HepG2 (cell line): ENCODE data around the gene DDX17. TPM values are rescaled to one million over a fixed set of nuclear protein-coding genes. Genes with fewer than 3 reads are reported as not detected.

ENCODE experiments used
- ATAC-seq: fragments of 200-7000 bp; cut with Tn5 transposase; 3 replicates; pipeline ENCODE4 v1.9.1; 2020; ENCODE audit warnings: mild to moderate bottlenecking, moderate library complexity
- BruUV-seq: library from RNA; stranded (reverse); fragments of 400-500 nt; replicated peaks from 2 replicates; lab custom pipeline; 2021; lab: Mats Ljungman, UMichigan
- CTCF ChIA-PET: fragments of 300-600 bp; formaldehyde crosslinking; extraction: SDS; loops from one replicate; lab custom pipeline; 2021; ENCODE audit warnings: low total read pairs, inconsistent platforms, low intra/inter-chr PET ratio; lab: Yijun Ruan, JAX
- POLR2A ChIA-PET: fragments of 350-600 bp; sonication (Branson Sonifier 250); formaldehyde crosslinking; loops from one replicate; lab custom pipeline; 2020; ENCODE audit warnings: antibody characterized with exemption, inconsistent platforms; lab: Yijun Ruan, JAX
- DNase-seq: peaks from one replicate; pipeline ENCODE4 v3.0.0-alpha.2; 2015; ENCODE audit warnings: low spot score
- FAIRE-seq: peaks from 3 replicates; lab custom pipeline; 2011; peaks lifted over from hg19 to GRCh38; lab: Jason Lieb, UNC
- H2AFZ ChIP-seq: one replicate; pipeline ENCODE4 v1.6.1; 2011; ENCODE audit warnings: low read length, inconsistent platforms
- H3K27ac ChIP-seq: fragments of 300-600 bp; 3 replicates; pipeline ENCODE4 v1.8.0; 2011; ENCODE audit warnings: mixed run types, mild to moderate bottlenecking, mixed read lengths, low read length, inconsistent platforms; ENCODE audit not compliant: insufficient read depth; ENCODE audit errors: extremely low read length
- H3K27me3 ChIP-seq, 2 experiments: fragments of 200-600 bp in 1 of 2; 2 replicates in 1 of 2; 3 replicates in 1 of 2; pipeline versions ENCODE4 v1.6.0 to v1.8.0; 2011; ENCODE audit warnings: low read length in 2 of 2, mild to moderate bottlenecking in 2 of 2, moderate library complexity in 2 of 2, inconsistent platforms in 1 of 2; ENCODE audit not compliant: insufficient read depth in 2 of 2, control insufficient read depth in 1 of 2
- H3K36me3 ChIP-seq, 2 experiments: fragments of 200-600 bp in 1 of 2; replicated peaks in 1 of 2; 2 replicates in 1 of 2; 3 replicates in 1 of 2; pipeline versions ENCODE4 v1.5.1 to v1.8.0; 2011; ENCODE audit warnings: low read length in 2 of 2, inconsistent platforms in 1 of 2; ENCODE audit not compliant: insufficient read depth in 2 of 2, control insufficient read depth in 1 of 2
- H3K4me1 ChIP-seq: 2 replicates; pipeline ENCODE4 v1.5.1; 2012; ENCODE audit warnings: low read length, inconsistent platforms; ENCODE audit not compliant: insufficient read depth
- H3K4me2 ChIP-seq: 2 replicates; pipeline ENCODE4 v1.6.0; 2011; ENCODE audit warnings: low read depth, low read length, inconsistent platforms
- H3K4me3 ChIP-seq, 3 experiments: fragments of 200-600 bp in 1 of 3; sonication (generic), shearing (Covaris generic) in 1 of 3; replicated peaks in 1 of 3; 2 replicates each; pipeline ENCODE4 v1.5.1; 2011 to 2016; ENCODE audit warnings: low read length in 3 of 3, inconsistent platforms in 2 of 3, low read depth in 2 of 3, mild to moderate bottlenecking in 2 of 3, control low read depth in 1 of 3, mixed read lengths in 1 of 3; ENCODE audit not compliant: insufficient read depth in 1 of 3
- H3K79me2 ChIP-seq: one replicate; pipeline ENCODE4 v1.6.1; 2011; ENCODE audit warnings: low read length, inconsistent platforms; ENCODE audit not compliant: insufficient read depth
- H3K9ac ChIP-seq: 2 replicates; pipeline ENCODE4 v1.6.0; 2011; ENCODE audit warnings: mild to moderate bottlenecking, low read depth, low read length, inconsistent platforms; ENCODE audit not compliant: insufficient read depth
- H3K9me3 ChIP-seq: 2 replicates; pipeline ENCODE4 v1.5.1; 2012; ENCODE audit warnings: mild to moderate bottlenecking, low read length
- H4K20me1 ChIP-seq: 2 replicates; pipeline ENCODE4 v1.6.0; 2011; ENCODE audit warnings: inconsistent platforms, mild to moderate bottlenecking, low read length, moderate library complexity; ENCODE audit not compliant: insufficient read depth
- AGO2 ChIP-seq: fragments of 200-400 bp; formaldehyde crosslinking; optimal IDR thresholded peaks from 2 replicates; pipeline ENCODE3; 2017; ENCODE audit warnings: mild to moderate bottlenecking, low read depth, low read length, moderate library complexity
- DNMT3B ChIP-seq: conservative IDR thresholded peaks from 2 replicates; pipeline ENCODE4 v1.6.1; 2016; ENCODE audit warnings: missing biosample characterization, control low read depth
- RBM22 ChIP-seq: fragments of 200-400 bp; formaldehyde crosslinking; optimal IDR thresholded peaks from 2 replicates; pipeline ENCODE3; 2017; ENCODE audit warnings: mild to moderate bottlenecking, low read length, moderate library complexity
- ZNF772 ChIP-seq: sonication (generic); formaldehyde crosslinking; IDR thresholded peaks from 2 replicates; pipeline ENCODE4 v1.5.0; 2020; ENCODE audit warnings: mild to moderate bottlenecking, missing genetic modification reagents
- WGBS: methylation state at CpG from one replicate; pipeline ENCODE4 v1.1.6; 2017; ENCODE audit warnings: low lambda C conversion rate; 5-methylcytosine and 5-hydroxymethylcytosine counted together
- in situ Hi-C: cut with HindIII; loops from 2 replicates; pipeline ENCODE4 v1.10.0; 2017; ENCODE audit warnings: low pct_unique_long_range_greater_than_20kb; ENCODE audit not compliant: extremely low pct_ligation_motif_present
- intact Hi-C: fragments of 100-400 bp; cut with micrococcal nuclease; formaldehyde crosslinking; loops from one replicate; pipeline ENCODE4 v1.10.0; 2022; ENCODE audit not compliant: unreplicated experiment
- polyA plus RNA-seq, 8 experiments: library from polyadenylated mRNA; depleted of rRNA in 3 of 8; stranded (reverse) in 7 of 8; unstranded in 1 of 8; fragments of >200 nt; fragmentation: Illumina TruSeq in 4 of 8; extraction: Trizol in 4 of 8; gene quantifications; 2 replicates each; pipeline versions ENCODE4 v1.2.1 to v1.2.3, GENCODE V29; 2011 to 2016; ENCODE audit warnings: low read depth in 4 of 8, missing spikeins in 1 of 8, mixed read lengths in 1 of 8; ENCODE audit not compliant: insufficient read depth in 1 of 8
- total RNA-seq, 5 experiments: library from RNA; depleted of rRNA; stranded (reverse); fragments of >200 nt; fragmentation: Illumina TruSeq; extraction: Trizol; gene quantifications; 2 replicates each; pipeline ENCODE4 v1.2.3, GENCODE V29; 2016; ENCODE audit warnings: low read depth in 1 of 5
- TF ChIP-seq, protein P1 (sequence below): sonication (generic); formaldehyde crosslinking; IDR thresholded peaks from 2 replicates; pipeline ENCODE4 v1.5.1; 2020; ENCODE audit warnings: mild to moderate bottlenecking, missing genetic modification reagents, moderate library complexity
- TF ChIP-seq, protein P2 (sequence below): sonication (generic); formaldehyde crosslinking; IDR thresholded peaks from 2 replicates; pipeline ENCODE4 v1.4.0; 2020; ENCODE audit warnings: missing genetic modification reagents, borderline replicate concordance
- TF ChIP-seq, protein P3 (sequence below): sonication (generic); formaldehyde crosslinking; IDR thresholded peaks from 2 replicates; pipeline ENCODE4 v1.4.0; 2020; ENCODE audit warnings: mild to moderate bottlenecking, missing genetic modification reagents
- TF ChIP-seq, protein P4 (sequence below): sonication (generic); formaldehyde crosslinking; IDR thresholded peaks from 2 replicates; pipeline ENCODE4 v1.4.0; 2020; ENCODE audit warnings: missing genetic modification reagents, mild to moderate bottlenecking, borderline replicate concordance
- TF ChIP-seq, protein P5 (sequence below): IDR thresholded peaks from 2 replicates; pipeline ENCODE4 v1.6.1; 2016; ENCODE audit warnings: missing genetic modification reagents, missing compliant biosample characterization

Gene DDX17
- total and polyA plus RNA-seq, 2 of the 13 experiments (the other 11 are each of a cell fraction or from before 2014, with no cell fraction given) = 238 to 344 TPM

DNA sequence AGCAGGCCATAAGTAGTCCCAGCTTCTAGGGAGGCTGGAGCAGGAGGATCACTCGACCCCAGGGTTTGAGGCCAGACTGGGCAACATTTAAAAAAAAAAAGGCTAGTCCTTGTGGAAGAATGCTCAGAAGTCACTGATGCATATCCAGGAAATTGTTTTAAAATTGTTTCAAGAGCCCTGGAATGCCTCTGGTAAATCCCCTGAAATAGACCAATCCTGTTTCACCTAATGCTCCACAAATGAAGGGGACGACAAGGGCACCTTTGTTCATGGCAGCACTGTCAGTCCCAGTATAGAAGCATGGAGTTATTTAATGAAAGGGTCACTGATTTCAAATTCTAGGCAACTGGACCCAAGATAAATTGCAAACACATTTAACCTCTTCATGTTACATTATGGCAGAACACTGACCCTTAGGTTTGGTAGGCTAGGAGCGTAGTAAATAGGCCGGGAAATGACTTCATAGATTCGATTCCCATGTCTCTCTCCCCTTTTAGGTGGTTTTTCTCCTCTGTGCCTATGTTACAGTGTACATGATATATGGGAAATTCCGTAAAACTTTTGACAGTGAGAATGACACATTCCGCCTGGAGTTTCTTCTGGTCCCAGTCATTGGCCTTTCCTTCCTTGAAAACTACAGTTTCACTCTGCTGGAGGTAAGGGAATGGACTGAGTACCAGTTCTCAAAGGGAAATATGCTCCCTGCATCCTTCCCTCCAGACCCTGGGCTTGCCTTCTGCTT, 26.8 kb downstream of the DDX17 start:
- no peak overlapping the region for H3K9ac ChIP-seq
- H3K9me3 ChIP-seq = no peaks in the 10 kb centered on the region
- no peak for FAIRE-seq
- H3K79me2 ChIP-seq = no peaks in the 10 kb centered on the region
- CTCF ChIA-PET = no interaction called here
- H3K36me3 ChIP-seq = peaks cover 2 to 16% of the 10 kb centered on the region in 2 experiments
- POLR2A ChIA-PET = interaction anchor here (0.9 to 1.2 kb wide), 3 partner anchors 9 to 16 kb away, joined by 3 to 4 read pairs (median 3); partner anchors contain the start of gene KDELR3
- no peak overlapping the region for H2AFZ ChIP-seq
- H4K20me1 ChIP-seq = peaks cover 3% of the 10 kb centered on the region
- no peak for DNase-seq
- peaks cover 12% of the 10 kb centered on the region for H3K4me1 ChIP-seq
- no peak overlapping the region for H3K4me2 ChIP-seq
- no peak overlapping the region for H3K27ac ChIP-seq
- WGBS = 81% methylated on average over 7 of the region's 7 CpGs
- in situ Hi-C loops = no loop called here
- no peaks in the 10 kb centered on the region for H3K27me3 ChIP-seq
- intact Hi-C loops = no loop called here
- BruUV-seq = no TSS peak
- H3K4me3 ChIP-seq = no peak overlapping the region
- ATAC-seq = peak; percentile 5; the same call in 2 of the 3 replicates
- no peak for TF ChIP-seq DNMT3B (CRISPR knock-in tag)
- TF ChIP-seq, protein P1, sequence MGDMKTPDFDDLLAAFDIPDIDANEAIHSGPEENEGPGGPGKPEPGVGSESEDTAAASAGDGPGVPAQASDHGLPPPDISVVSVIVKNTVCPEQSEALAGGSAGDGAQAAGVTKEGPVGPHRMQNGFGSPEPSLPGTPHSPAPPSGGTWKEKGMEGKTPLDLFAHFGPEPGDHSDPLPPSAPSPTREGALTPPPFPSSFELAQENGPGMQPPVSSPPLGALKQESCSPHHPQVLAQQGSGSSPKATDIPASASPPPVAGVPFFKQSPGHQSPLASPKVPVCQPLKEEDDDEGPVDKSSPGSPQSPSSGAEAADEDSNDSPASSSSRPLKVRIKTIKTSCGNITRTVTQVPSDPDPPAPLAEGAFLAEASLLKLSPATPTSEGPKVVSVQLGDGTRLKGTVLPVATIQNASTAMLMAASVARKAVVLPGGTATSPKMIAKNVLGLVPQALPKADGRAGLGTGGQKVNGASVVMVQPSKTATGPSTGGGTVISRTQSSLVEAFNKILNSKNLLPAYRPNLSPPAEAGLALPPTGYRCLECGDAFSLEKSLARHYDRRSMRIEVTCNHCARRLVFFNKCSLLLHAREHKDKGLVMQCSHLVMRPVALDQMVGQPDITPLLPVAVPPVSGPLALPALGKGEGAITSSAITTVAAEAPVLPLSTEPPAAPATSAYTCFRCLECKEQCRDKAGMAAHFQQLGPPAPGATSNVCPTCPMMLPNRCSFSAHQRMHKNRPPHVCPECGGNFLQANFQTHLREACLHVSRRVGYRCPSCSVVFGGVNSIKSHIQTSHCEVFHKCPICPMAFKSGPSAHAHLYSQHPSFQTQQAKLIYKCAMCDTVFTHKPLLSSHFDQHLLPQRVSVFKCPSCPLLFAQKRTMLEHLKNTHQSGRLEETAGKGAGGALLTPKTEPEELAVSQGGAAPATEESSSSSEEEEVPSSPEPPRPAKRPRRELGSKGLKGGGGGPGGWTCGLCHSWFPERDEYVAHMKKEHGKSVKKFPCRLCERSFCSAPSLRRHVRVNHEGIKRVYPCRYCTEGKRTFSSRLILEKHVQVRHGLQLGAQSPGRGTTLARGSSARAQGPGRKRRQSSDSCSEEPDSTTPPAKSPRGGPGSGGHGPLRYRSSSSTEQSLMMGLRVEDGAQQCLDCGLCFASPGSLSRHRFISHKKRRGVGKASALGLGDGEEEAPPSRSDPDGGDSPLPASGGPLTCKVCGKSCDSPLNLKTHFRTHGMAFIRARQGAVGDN (CRISPR knock-in tag) = no peak
- peak; percentile 28 for TF ChIP-seq AGO2
- TF ChIP-seq, protein P2, sequence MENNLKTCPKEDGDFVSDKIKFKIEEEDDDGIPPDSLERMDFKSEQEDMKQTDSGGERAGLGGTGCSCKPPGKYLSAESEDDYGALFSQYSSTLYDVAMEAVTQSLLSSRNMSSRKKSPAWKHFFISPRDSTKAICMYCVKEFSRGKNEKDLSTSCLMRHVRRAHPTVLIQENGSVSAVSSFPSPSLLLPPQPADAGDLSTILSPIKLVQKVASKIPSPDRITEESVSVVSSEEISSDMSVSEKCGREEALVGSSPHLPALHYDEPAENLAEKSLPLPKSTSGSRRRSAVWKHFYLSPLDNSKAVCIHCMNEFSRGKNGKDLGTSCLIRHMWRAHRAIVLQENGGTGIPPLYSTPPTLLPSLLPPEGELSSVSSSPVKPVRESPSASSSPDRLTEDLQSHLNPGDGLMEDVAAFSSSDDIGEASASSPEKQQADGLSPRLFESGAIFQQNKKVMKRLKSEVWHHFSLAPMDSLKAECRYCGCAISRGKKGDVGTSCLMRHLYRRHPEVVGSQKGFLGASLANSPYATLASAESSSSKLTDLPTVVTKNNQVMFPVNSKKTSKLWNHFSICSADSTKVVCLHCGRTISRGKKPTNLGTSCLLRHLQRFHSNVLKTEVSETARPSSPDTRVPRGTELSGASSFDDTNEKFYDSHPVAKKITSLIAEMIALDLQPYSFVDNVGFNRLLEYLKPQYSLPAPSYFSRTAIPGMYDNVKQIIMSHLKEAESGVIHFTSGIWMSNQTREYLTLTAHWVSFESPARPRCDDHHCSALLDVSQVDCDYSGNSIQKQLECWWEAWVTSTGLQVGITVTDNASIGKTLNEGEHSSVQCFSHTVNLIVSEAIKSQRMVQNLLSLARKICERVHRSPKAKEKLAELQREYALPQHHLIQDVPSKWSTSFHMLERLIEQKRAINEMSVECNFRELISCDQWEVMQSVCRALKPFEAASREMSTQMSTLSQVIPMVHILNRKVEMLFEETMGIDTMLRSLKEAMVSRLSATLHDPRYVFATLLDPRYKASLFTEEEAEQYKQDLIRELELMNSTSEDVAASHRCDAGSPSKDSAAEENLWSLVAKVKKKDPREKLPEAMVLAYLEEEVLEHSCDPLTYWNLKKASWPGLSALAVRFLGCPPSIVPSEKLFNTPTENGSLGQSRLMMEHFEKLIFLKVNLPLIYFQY = no peak
- no peak for TF ChIP-seq ZNF772 (CRISPR knock-in tag)
- TF ChIP-seq, protein P3, sequence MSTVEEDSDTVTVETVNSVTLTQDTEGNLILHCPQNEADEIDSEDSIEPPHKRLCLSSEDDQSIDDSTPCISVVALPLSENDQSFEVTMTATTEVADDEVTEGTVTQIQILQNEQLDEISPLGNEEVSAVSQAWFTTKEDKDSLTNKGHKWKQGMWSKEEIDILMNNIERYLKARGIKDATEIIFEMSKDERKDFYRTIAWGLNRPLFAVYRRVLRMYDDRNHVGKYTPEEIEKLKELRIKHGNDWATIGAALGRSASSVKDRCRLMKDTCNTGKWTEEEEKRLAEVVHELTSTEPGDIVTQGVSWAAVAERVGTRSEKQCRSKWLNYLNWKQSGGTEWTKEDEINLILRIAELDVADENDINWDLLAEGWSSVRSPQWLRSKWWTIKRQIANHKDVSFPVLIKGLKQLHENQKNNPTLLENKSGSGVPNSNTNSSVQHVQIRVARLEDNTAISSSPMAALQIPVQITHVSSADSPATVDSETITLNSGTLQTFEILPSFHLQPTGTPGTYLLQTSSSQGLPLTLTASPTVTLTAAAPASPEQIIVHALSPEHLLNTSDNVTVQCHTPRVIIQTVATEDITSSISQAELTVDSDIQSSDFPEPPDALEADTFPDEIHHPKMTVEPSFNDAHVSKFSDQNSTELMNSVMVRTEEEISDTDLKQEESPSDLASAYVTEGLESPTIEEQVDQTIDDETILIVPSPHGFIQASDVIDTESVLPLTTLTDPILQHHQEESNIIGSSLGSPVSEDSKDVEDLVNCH (CRISPR knock-in tag) = no peak
- TF ChIP-seq RBM22 = no peak
- TF ChIP-seq, protein P4, sequence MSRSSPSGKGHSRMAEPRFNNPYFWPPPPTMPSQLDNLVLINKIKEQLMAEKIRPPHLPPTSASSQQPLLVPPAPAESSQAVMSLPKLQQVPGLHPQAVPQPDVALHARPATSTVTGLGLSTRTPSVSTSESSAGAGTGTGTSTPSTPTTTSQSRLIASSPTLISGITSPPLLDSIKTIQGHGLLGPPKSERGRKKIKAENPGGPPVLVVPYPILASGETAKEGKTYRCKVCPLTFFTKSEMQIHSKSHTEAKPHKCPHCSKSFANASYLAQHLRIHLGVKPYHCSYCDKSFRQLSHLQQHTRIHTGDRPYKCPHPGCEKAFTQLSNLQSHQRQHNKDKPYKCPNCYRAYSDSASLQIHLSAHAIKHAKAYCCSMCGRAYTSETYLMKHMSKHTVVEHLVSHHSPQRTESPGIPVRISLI (CRISPR knock-in tag) = no peak
- TF ChIP-seq, protein P5, sequence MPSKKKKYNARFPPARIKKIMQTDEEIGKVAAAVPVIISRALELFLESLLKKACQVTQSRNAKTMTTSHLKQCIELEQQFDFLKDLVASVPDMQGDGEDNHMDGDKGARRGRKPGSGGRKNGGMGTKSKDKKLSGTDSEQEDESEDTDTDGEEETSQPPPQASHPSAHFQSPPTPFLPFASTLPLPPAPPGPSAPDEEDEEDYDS (CRISPR knock-in tag) = no peak
